ENCODE results near the gene HNRNPA3.
A peak's percentile ranks its signal among the peaks of the same experiment; 100 is the strongest.

Gene HNRNPA3

GRCh38 chr2:177251165-177251542 is 38.6 kb downstream of the HNRNPA3 start (continued):
- TF ChIP-seq BCL11A (tag by site-specific recombination; IDR thresholded peaks at IDR 0.05; ENCODE audit: low read depth) (no peak), PRDM6 (tag by site-specific recombination; IDR thresholded peaks at IDR 0.05) (no peak), ZNF169 (tag by site-specific recombination; IDR thresholded peaks at IDR 0.05) (no peak), ZNF214 (tag by site-specific recombination; IDR thresholded peaks at IDR 0.05; ENCODE audit: borderline replicate concordance) (no peak)

- POLR2A ChIA-PET, result interaction anchor here (1.7 kb wide), 1 partner anchor 11 kb away, joined by 6 read pairs; the partner anchor contains the start of gene NFE2L2
- Histone ChIP-seq H3K27ac (ENCODE audit: extremely low read depth, low read depth, low read length) (no peak overlapping the region), H3K4me1 (ENCODE audit: control insufficient read depth, insufficient read depth, low read length) (no peaks in the 10 kb centered on the region), H3K36me3 (ENCODE audit: control insufficient read depth in 2 of 2, insufficient read depth in 1 of 2, low read length in 2 of 2) (no peaks in the 10 kb centered on the region; a peak in 1 of 3 replicates), H3K4me3 (ENCODE audit: low read depth, low read length) (no peak overlapping the region), H3K9me3 (ENCODE audit: control insufficient read depth, insufficient read depth, low read depth, low read length) (no peaks in the 10 kb centered on the region)
- CTCF ChIA-PET, result interaction anchor here (0.6 to 3.8 kb wide), 8 partner anchors 8 to 105 kb away, joined by 3 to 33 read pairs (median 3); partner anchors contain the start of gene NFE2L2
- TF ChIP-seq ZNF639 (tag by site-specific recombination; IDR thresholded peaks at IDR 0.05) (no peak), PRDM10 (tag by site-specific recombination; IDR thresholded peaks at IDR 0.05) (0 out of 2 replicates have a peak, but pooled peaks have one; percentile 43)
Measured at GRCh38 chr2:177252808-177253531, 40.4 kb downstream of the HNRNPA3 start.

GRCh38 chr2:177253704-177254103 is 41.1 kb downstream of the HNRNPA3 start:
- TF ChIP-seq ZNF248 (tag by site-specific recombination; IDR thresholded peaks at IDR 0.05) (no peak), ZNF433 (tag by site-specific recombination; IDR thresholded peaks at IDR 0.05; ENCODE audit: low read depth) (no peak), ZNF837 (tag by site-specific recombination; IDR thresholded peaks at IDR 0.05) (no peak), ZNF23 (tag by site-specific recombination; IDR thresholded peaks at IDR 0.05; ENCODE audit: borderline replicate concordance) (no peak), GLIS1 (tag by site-specific recombination; IDR thresholded peaks at IDR 0.05) (no peak), YY2 (tag by site-specific recombination; IDR thresholded peaks at IDR 0.05) (no peak), BCL6B (tag by site-specific recombination; IDR thresholded peaks at IDR 0.05) (no peak), ZNF530 (tag by site-specific recombination; IDR thresholded peaks at IDR 0.05; ENCODE audit: low read depth) (no peak), ZNF626 (tag by site-specific recombination; IDR thresholded peaks at IDR 0.05) (no peak), OVOL3 (tag by site-specific recombination; IDR thresholded peaks at IDR 0.05) (no peak), KLF7 (tag by site-specific recombination; IDR thresholded peaks at IDR 0.05; ENCODE audit: borderline replicate concordance) (no peak), KLF16 (tag by site-specific recombination; IDR thresholded peaks at IDR 0.05) (no peak)
- ChIA-PET CTCF (interaction anchor here (0.6 to 3.8 kb wide), 11 partner anchors 7 to 81 kb away, joined by 3 to 33 read pairs (median 4); partner anchors contain the start of gene NFE2L2), POLR2A (interaction anchor here (1.4 to 1.7 kb wide), 2 partner anchors 11 to 41 kb away, joined by 3 to 6 read pairs; partner anchors contain the start of genes HNRNPA3 and NFE2L2)
- no peak overlapping the region for H3K27ac ChIP-seq (ENCODE audit: extremely low read depth, low read depth, low read length)
- no peaks in the 10 kb centered on the region for H3K9me3 ChIP-seq (ENCODE audit: control insufficient read depth, insufficient read depth, low read depth, low read length)
- no peak overlapping the region for H3K4me3 ChIP-seq (ENCODE audit: low read depth, low read length)
- no peaks in the 10 kb centered on the region for H3K4me1 ChIP-seq (ENCODE audit: control insufficient read depth, insufficient read depth, low read length)
- H3K36me3 ChIP-seq (ENCODE audit: control insufficient read depth in 2 of 2, insufficient read depth in 1 of 2, low read length in 2 of 2), result peaks cover 0 to 3% of the 10 kb centered on the region in 2 experiments; a peak in 2 of 3 replicates
